Measurements from ENCODE around the gene ZNF28.
"Not testable (repeated sequence)": the region's sequence is repeated elsewhere in the genome, so short reads cannot be mapped to it uniquely, and the experiment has no call there.

Gene ZNF28

GRCh38 chr19:52756447-52756846, 65.0 kb downstream of the ZNF28 start:
- DNase-seq: not testable (repeated sequence)

GRCh38 chr19:52749780-52750179, 71.7 kb downstream of the ZNF28 start:
- DNase-seq: no peak

GRCh38 chr19:52748336-52748950, 73.0 kb downstream of the ZNF28 start:
- no peak for DNase-seq

Data from stimulated activated CD4-positive, alpha-beta T cell treated with anti-CD3 and anti-CD28 coated beads, Interleukin-15, amount 100 ng/mL, for 24 hours (primary cell).